ENCODE measurements around the gene PHETA1.

DNA sequence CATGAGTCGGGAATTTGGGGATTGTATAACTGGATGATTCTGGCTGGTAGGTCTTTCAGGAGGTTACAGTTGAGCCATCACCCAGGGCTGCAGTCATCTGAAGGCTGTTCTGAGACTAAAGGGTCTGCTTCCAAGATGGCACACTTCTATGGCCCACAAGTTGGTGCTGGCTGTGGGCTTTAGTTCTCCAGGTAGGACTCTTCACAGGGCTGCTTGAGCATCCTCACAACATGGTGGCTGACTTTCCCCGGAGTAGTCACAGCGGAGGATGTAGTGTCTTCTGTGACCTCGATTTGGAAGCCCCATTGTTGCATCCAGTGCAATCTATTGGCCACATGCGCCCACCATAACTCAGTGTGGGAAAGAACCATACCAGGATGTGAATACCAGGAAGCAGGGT is 14.4 kb downstream of the PHETA1 start:
- no peak for TF ChIP-seq EP300 (conservative IDR thresholded peaks at IDR 0.05; ENCODE audit: poor library complexity, severe bottlenecking)
- TF ChIP-seq RAD21 (conservative IDR thresholded peaks at IDR 0.05): no peak
- TF ChIP-seq, protein P1, sequence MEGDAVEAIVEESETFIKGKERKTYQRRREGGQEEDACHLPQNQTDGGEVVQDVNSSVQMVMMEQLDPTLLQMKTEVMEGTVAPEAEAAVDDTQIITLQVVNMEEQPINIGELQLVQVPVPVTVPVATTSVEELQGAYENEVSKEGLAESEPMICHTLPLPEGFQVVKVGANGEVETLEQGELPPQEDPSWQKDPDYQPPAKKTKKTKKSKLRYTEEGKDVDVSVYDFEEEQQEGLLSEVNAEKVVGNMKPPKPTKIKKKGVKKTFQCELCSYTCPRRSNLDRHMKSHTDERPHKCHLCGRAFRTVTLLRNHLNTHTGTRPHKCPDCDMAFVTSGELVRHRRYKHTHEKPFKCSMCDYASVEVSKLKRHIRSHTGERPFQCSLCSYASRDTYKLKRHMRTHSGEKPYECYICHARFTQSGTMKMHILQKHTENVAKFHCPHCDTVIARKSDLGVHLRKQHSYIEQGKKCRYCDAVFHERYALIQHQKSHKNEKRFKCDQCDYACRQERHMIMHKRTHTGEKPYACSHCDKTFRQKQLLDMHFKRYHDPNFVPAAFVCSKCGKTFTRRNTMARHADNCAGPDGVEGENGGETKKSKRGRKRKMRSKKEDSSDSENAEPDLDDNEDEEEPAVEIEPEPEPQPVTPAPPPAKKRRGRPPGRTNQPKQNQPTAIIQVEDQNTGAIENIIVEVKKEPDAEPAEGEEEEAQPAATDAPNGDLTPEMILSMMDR (IDR thresholded peaks at IDR 0.05; ENCODE audit: poor library complexity, severe bottlenecking): no peak
- no peak for TF ChIP-seq POLR2AphosphoS5 (IDR thresholded peaks at IDR 0.05)
